ENCODE measurements around the gene OR4M1.
"Not testable (repeated sequence)": the region's sequence is repeated elsewhere in the genome, so short reads cannot be mapped to it uniquely, and the experiment has no call there.

Gene OR4M1, protein sequence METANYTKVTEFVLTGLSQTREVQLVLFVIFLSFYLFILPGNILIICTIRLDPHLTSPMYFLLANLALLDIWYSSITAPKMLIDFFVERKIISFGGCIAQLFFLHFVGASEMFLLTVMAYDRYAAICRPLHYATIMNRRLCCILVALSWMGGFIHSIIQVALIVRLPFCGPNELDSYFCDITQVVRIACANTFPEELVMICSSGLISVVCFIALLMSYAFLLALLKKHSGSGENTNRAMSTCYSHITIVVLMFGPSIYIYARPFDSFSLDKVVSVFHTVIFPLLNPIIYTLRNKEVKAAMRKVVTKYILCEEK

DNA sequence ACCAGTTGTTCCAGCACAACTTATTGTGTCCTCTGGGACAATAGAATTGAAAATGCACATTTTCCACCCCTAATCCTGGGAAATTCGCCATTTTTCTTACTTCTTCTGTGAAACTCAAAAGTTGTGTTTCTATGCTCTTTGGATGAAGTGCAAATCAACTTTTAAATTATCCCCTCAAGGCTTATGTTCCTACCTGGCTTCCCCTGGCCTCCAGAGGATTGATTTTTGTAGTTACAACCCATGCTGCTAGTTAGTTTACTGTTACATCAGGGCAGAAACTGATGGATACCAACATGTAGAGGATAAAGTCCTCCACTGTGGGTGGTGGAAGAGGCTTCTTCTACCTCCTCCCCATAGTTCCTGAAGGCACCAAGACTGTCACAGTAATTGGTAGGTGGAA is at the start of gene OR4M1:
Gene OR4M1, plus strand, starts transcription at position 301 of the 400 bp plus-strand sequence. CDS start 6,819 bp downstream, outside the sequence.
- not testable (repeated sequence) for DNase-seq (ENCODE audit: low spot score)

DNA sequence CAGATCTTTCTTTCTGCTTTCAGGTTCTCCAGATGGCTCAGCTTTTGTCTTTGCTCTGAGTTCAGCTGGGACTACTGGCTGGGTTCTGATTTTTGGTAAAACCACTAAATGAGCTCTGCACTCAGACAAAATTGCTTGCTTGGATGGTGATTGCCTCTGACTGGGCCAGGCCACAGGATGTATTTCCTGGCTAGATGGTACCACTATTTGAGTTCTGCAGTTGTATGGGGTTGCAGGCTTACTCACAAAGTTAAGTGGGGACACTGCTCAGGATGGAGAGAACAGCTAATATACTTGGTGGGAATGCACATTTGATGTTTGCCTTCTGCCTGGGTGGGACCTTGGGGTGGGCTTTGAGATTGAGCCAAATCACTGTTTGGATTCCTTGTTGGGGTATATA is 43.9 kb upstream of the OR4M1 start:
- no peak for DNase-seq (ENCODE audit: low spot score)

DNA sequence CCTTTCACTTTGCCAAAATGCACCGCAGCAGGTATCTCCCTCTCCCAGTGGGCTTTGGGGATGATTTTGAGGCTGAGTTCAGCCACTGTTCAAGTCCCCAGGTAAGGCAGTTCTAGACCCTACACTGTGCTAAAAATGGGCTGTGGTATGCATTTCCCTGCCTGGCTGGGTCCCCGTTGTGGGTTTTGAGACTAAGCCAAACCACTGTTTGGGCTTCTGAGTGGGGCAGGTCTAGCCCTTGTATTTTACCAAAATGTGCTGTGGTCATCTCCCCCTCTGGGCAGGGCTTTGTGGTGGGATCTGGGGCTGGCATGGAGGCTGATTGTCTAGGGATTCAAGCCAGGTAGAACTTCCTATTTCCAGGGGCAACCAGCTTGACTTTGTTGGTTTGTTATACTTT is 43.5 kb upstream of the OR4M1 start:
- no peak for DNase-seq (ENCODE audit: low spot score)

DNA sequence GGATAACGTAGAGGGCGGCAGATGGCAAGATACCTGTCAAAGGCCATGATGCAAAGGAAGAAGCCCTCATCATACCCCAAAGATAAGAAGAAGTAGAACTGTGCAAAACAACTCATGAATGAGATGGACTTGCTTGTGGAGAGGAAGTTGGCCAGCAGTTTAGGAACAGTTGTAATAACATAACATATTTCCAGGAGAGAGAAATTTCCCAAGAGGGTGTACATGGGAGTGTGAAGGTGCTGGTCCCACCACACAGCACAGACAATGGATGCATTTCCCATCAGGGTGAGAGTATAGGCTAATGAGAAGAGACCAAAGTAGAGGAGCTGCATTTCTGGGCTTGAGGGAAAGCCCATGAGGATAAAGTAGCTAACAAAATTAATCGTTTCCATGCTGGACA is 39.4 kb upstream of the OR4M1 start:
- not testable (repeated sequence) for DNase-seq (ENCODE audit: low spot score)

DNA sequence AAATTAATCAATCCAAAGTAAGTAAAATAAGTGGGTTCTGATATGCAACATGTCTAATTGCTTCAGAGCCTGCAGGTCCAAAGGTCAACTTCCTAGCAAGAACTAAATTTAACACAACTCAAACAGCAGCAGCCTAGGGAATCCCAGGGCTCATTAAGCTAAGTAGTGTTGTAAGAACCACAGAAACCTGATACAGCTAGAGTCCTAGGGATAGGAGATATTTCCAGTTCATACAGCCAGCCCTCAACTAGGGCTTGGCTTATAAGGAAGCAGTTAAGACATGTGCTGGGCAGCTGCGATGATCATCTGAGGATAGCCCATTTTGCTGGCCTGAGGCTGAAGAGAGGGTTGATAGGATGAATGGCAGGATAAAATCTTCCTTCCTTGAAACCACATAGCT is 30.0 kb upstream of the OR4M1 start, which contains the start of gene OR4Q3:
Gene OR4Q3, plus strand, starts transcription at position 316 of the 400 bp plus-strand sequence.
- no peak for DNase-seq (ENCODE audit: low spot score)

DNA sequence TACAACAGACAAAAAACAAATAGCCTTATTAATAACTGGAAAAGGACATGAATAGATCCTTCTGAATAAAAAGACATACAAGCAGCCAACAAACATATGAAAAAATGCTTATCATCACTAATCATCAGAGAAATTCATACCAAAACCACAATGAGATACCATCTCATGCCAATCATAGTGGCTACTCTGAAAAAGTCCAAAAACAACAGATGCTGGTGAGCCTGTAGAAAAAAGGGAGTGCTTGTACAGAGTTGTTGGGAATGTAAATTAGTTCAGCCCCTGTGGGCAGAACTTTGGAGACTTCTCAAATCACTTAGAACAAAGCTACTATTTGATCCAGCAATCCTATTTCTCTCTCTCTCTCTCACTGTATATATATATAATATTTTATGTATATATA is 21.0 kb upstream of the OR4M1 start:
- not testable (repeated sequence) for DNase-seq (ENCODE audit: low spot score)

DNA sequence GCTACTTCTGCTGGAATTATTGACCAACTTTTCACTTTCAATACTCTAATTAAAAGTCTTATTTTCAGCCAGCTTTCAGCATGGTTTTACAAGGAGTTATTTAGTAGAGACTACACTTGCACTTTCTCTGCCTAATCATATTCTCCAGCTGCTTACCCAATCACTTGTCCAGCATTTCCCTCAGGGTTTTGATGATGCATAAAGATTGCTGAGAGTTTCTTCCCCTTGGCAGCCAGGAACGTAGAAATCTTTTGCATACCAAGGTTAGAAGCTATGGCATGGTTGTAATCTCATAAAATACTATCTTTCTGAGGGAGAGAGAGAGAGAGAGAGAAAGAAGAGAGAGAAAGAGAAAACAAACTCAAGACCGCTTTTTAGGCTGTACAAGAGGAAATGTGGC is 19.1 kb upstream of the OR4M1 start:
- no peak for DNase-seq (ENCODE audit: low spot score)

DNA sequence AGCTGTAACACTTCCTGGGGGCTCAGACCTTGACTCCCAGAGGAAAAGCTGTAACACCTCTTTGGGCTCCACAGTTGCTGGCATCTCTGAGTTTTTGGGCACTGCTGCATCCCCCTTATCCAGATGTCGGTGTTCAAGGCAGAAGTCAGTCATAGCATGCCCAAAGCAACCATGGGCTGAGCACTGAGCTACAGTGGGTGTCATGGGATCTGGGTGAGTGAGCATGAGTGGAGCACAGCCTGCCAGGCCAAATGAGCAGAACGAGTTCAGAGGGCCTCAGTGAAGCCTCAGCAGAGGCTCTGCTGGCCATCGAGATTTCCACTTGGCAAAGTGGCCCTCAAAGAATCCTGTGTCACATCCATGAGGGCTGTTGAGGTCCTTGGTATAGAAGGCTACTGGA is 1.8 kb upstream of the OR4M1 start:
- DNase-seq (ENCODE audit: low spot score): not testable (repeated sequence)

DNA sequence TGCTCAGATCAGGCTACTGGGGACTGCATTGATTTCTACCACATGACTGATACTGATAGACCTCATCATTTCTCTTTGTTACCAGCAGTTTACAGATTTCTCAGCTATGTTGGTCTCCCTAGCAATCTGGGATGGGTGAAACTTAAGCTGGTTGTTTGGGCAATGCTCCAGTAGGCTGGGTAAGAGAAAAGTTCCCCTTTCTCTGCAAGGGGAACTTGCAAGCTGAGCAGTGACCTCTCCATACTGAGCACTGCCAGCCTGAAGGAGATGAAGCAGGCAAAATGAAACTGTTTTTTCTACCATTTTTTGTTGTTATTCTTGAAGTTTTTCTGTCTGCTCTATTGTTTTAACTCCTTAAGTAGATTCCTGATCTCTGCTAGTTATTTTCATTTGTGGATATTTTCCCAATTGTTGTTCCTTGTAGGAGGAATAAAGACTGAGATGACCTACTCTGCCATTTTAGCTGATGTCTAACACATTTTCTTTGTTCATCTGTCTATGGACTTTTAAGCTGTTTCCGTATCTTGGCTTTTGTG is 1.3 kb upstream of the OR4M1 start:
- no peak for DNase-seq (ENCODE audit: low spot score)

DNA sequence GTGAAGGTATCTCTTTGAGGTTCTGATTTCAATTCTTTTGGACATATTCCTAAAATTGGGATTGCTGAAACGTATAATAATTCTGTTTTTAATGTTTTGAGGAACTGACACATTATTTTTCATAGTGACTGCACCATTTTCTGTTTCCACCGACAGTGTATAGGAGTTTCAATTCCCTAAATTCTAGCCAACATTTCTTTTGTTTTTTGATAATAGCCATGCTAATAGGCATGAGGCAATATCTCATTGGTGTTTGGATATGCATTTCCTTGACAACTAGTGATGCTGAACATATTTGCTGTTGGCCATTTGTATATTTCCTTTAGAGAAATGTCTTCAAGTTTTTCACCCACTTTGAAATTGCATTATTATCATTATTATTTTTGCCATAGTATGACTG is 850 bp upstream of the OR4M1 start:
- DNase-seq (ENCODE audit: low spot score): not testable (repeated sequence)

DNA sequence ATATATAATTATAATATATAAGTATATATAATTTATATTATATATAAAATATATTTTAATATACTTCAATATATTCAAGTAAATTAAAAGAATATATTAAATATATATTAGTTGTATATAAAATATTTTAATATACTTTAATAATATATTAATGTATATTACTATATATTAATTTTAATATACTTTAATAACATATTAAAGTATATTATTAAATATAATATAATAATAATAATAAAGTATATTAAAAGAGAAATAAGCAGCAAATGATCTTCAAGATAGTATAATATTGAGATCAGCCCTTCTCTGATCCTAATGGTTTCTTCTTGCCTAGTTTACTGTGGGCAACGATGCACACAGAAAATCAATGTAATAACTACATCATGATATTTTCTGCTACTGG is 2.3 kb downstream of the OR4M1 start:
- no peak for DNase-seq (ENCODE audit: low spot score)

DNA sequence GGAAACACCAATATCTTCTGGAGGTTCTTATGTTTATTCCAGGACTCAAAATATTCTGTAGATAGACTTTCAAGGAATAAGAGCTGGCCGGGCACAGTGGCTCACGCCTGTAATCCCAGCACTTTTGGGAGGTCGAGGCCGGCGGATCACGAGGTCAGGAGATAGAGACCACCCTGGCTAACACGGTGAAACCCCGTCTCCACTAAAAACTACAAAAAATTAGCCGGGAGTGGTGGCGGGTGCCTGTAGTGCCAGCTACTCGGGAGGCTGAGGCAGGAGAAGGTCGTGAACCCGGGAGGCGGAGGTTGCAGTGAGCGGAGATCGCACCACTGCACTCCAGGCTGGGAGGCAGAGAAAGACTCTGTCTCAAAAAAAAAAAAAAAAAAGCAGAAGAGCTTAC is 12.5 kb downstream of the OR4M1 start:
- not testable (repeated sequence) for DNase-seq (ENCODE audit: low spot score)

DNA sequence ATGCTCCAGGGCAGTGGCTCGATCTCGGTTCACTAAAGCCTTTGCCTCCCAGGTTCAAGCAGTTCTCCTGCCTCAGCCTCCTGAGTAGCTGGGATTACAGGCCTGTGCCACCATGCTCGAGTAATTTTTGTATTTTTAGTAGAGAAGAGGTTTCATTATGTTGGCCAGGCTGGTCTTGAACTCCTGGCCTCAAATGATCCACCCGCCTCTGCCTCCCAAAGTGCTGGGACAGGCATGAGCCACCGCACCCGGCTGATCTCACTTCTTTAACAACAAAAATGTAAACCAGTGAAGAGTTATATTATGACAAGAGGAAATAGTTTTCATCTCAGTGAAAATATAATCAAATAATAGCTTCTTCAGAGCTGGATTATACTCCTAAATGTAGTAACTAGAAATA is 14.0 kb downstream of the OR4M1 start:
- not testable (repeated sequence) for DNase-seq (ENCODE audit: low spot score)

DNA sequence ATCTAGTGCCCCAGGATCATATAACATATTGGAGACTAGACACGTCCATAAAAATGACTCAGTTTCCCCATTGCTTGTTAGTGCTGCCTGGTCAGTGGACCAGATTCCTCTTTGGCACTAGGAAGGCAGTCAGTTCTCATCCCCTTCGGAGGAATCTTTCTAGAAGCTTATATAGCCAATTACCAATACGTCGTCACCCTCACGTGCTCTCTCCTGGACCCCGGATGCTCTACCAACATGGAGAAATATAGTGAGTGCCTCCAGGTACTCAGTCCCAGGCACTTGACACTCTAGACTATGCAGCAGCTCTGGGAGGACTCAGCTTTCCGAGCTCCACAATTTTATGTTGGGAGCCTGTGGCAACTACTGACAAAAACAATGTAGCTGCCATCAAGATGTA is 14.8 kb downstream of the OR4M1 start:
- not testable (repeated sequence) for DNase-seq (ENCODE audit: low spot score)

DNA sequence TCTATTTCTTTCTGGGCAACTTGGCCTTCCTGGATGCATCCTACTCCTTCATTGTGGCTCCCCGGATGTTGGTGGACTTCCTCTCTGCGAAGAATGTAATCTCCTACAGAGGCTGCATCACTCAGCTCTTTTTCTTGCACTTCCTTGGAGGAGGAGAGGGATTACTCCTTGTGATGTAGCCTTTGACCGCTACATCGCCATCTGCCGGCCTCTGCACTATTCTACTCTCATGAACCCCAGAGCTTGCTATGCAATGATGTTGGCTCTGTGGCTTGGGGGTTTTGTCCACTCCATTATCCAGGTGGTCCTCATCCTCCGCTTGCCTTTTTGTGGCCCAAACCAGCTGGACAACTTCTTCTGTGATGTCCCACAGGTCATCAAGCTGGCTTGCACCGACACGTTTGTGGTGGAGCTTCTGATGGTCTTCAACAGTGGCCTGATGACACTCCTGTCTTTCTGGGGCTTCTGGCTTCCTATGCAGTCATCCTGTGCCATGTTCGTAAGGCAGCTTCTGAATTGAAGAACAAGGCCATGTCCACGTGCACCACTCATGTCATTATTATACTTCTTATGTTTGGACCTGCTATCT is 23.3 kb downstream of the OR4M1 start:
- DNase-seq (ENCODE audit: low spot score): not testable (repeated sequence)

DNA sequence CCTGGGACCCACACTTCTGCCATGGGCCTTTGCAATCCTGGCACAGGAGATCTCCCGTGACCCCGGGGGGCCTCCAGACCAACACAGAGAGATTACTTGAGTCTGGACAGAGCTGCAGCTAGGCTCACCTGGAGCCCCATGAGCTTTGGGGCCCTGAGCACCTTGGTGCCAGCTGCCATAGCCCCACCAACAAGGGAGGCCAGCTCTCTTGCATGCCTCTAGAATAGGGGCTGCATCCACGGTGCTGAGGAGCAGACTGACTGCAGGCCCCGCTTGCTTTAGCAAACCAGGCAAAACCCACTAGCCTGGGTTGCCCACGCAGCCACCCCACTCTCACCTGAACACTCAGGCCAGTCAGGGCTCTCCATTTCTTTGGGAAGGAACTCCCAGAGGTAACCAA is 26.6 kb downstream of the OR4M1 start:
- DNase-seq (ENCODE audit: low spot score): no peak

DNA sequence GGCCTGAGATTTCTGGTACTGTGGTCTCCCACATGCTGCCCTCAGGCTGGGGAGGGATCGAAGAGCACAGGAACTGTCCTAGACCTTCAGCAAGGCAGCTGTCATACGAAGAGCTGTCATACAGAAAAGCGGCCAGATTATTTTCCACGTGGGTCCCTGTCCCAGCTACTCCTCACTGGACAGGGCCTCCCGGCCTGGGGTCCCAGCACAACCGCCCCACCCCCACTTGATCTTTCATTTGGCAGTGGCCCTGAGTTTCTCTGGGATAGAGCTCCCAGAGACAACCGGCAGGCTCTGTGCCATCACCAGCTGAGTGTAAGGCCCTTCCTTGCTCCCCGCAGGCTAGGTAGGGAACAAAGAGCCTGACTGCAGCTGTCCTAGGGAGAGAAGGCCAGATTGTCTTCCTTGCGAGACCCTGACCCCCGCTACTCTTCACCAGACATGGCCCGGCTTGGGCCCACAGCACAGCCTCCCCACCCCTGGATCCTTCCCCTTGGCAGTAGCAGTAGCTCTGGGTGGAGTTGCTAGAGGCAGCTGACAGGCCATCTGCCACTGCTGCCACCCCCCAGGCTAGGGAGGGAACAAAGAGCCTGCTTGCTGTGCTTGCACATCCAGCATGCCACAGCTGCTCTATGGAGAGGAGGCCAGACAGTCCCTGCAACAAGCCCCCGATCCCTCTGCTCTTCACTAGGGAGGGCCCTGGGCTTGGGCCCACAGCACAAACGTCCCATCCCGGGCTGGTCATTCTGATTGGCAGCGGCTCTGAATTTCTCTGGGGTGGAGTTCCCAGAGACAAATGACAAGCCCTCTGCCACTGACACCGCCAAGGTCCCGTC is 27.2 kb downstream of the OR4M1 start:
- no peak for DNase-seq (ENCODE audit: low spot score)

DNA sequence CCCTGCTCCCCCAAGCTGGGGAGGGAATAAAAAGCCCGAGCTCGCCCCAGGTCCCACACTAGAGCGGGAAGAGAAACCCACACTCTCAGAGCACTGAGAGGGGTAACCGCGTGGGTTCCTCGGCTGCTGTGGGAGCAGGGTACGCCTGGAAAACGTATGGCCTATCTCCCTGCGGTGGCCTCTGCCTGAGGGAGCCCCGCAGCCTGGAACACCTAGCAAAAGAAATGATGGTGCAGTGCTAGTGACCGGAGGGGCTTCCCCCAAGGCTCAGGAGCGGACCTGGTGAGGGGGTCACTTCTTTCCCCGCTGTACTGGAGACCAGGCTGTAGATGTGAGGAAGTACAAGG is 27.8 kb downstream of the OR4M1 start:
- DNase-seq (ENCODE audit: low spot score): no peak

DNA sequence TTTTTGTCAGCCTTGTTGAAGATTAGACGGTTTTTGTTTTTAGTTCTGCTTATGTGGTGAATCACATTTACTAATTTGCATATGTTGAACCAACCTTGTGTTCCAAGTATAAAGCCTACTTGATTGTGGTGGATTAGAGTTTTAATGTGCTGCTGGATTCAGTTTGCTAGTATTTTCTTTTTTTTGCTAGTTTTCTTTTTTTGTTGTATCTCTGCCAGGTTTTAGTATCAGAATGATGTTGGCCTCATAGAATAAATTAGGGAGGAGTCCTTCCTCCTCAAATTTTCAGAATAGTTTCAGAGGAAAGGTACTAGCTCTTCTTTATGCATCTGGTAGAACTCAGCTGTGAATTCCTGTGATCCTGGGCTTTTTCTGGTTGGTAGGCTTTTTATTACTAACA is 30.2 kb downstream of the OR4M1 start, which contains the start of gene OR4N2:
Gene OR4N2, plus strand, starts transcription at position 301 of the 400 bp plus-strand sequence. CDS start 23,679 bp downstream, outside the sequence.
- DNase-seq (ENCODE audit: low spot score): not testable (repeated sequence)

DNA sequence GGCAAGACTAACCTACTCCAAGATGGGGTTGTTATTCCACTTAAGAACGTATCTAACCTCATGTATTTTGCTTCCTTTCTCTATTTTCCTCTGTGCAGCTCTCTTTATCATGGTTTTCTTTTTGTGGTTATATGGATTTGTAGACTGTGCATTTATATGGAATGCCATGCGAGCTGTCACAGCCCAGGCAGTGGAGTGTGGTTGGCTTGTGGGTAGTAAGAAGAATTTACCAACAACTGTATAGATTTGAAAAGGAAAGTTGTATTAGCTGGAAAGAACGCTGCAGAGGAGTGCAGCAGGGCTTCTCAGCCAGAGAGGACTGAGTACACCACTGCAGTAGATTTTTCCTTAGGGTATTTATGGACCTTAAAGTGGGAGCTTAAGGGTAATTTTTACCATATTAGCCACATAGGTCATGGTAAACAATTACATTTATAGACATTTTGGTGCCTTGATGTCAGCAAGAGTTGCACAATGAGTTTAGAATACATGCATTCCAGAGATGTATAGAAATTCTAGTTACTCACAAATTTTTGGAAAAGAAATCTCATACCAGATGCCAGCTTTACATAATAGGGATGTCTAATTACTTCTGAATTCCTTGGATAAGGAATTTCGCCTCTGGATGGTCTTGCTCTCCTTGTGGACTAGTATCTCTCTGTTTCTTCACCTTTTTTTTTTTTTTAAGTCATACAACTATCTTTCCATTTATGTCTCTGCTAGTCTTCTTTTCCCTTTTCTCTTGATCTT is 40.0 kb downstream of the OR4M1 start:
- not testable (repeated sequence) for DNase-seq (ENCODE audit: low spot score)

DNA sequence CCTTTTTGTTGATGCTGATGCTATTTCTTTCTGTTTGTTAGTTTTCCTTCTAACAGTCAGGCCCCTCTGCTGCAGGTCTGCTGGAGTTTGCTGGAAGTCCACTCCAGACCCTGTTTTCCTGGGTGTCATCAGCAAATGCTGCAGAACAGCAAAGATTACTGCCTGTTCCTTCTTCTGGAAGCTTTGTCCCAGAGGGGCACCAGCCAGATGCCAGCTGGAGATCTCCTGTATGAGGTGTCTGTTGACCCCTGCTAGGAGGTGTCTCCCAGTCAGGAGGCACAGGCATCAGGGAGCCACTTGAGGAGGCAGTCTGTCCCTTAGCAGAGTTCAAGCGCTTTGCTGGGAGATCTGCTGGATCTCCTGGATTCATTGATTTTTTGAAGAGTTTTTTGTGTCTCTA is 46.6 kb downstream of the OR4M1 start:
- not testable (repeated sequence) for DNase-seq (ENCODE audit: low spot score)

DNA sequence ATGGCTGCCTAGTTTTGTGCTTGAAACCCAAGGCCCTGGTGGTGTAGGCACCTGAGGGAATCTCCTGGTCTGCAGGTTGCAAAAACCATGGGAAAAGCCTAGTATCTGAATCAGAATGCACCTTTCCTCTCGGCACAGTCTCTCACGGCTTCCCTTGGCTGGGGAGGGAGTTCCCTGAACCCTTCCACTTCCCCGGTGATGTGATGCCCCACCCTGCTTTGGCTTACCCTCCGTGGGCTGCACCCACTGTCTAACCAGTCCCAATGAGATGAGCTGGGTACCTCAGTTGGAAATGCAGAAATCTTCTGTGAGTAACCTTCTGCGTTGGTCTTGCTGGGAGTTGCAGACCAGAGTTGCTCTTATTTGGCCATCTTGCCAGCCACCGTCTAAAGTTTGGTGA is 47.7 kb downstream of the OR4M1 start:
- DNase-seq (ENCODE audit: low spot score): not testable (repeated sequence)

Measured in AG20443 (cell line).